Epithelial cell of proximal tubule (primary cell): ENCODE results near the gene B4GALT5. TPM values are rescaled to one million over a fixed set of nuclear protein-coding genes. Genes with fewer than 3 reads are reported as not detected.

Source experiments
- DNase-seq: peaks from one replicate; pipeline ENCODE4 v3.0.0-alpha.2; 2011; ENCODE audit warnings: low read depth
- H3K4me3 ChIP-seq: 2 replicates; pipeline ENCODE4 v1.5.1; 2011; ENCODE audit warnings: low read depth, mild to moderate bottlenecking, low read length
- CTCF ChIP-seq: conservative IDR thresholded peaks from 2 replicates; pipeline ENCODE4 v1.5.1; 2012; ENCODE audit warnings: low read depth, mild to moderate bottlenecking, low read length
- total RNA-seq: library from RNA; depleted of rRNA; stranded (reverse); fragments of >200 nt; gene quantifications from 2 replicates; pipeline ENCODE4 v1.2.3, GENCODE V29; 2015

B4GALT5 gene
- total RNA-seq, 1 donor from 2014 or later, result 27.4 TPM

DNA sequence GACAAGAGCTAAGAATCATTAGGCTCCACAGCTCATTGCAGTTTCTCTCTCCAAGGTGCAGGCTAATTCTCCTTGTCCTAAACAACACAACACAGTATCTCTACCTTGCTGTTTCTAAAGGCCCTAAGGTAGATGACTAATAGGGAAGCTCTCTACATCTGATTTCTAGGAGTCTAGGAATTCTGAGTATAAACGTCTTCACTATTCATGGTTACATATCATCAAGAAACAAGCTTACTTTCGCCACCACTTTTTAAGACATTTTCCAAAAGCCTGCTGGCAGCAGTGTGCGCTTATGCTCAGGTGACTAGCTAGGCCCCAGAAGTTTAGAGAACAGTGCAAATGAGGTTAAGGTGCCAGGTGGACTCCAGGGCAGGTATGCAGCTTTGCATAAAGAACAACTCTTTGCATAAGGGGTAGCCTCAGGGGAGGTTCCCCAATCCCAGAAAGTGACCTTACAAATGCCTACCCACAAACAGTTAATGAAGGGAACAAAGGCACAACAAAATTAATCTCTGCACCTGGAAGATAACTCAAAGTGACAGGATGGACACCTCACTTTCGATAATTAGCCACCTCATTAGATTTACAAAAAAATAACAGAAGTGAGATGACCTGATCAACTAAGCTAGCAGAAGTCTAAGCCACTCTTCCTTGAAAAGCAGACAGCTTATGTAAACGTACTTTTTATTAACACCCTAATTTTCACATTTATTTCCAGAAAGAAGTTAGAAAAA lies 20.1 kb downstream of the B4GALT5 start:
- TF ChIP-seq CTCF, result no peak
- no peak for DNase-seq

DNA sequence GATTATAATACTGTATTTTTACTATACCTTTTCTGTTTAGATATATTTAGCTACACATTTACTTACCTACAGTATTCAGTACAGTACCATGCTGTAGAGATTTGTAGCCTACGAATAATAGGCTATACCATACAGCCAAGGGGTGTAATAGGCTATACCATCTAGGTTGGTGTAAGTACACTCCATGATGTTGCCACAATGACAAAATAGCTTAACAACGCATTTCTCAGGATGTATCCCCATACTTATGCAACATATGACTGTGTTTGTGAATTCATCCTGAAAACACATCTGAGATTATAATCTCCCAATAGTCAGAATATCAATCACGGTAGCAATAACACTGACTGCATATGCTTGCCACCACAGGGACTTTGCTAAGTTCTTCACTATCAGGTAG lies 20.7 kb downstream of the B4GALT5 start:
- TF ChIP-seq CTCF, result no peak
- no peak overlapping the region for H3K4me3 ChIP-seq
- DNase-seq, result no peak

More for the DNA sequence above, 20.1 kb downstream of the B4GALT5 start:
- H3K4me3 ChIP-seq, result no peak overlapping the region

- DNase-seq, result no peak
- TF ChIP-seq CTCF, result no peak
These were observed 21.7 kb downstream of the B4GALT5 start for GRCh38 chr20:49691818-49692568.

GRCh38 chr20:49690899-49691620 lies 22.6 kb downstream of the B4GALT5 start:
- DNase-seq, result no peak
- no peak for TF ChIP-seq CTCF
- no peak overlapping the region for H3K4me3 ChIP-seq

More at GRCh38 chr20:49691818-49692568, 21.7 kb downstream of the B4GALT5 start:
- no peak overlapping the region for H3K4me3 ChIP-seq

- TF ChIP-seq CTCF, result no peak
- DNase-seq, result no peak
- H3K4me3 ChIP-seq, result no peak overlapping the region
These were observed 25.8 kb downstream of the B4GALT5 start for GRCh38 chr20:49687595-49688567.

- no peak overlapping the region for H3K4me3 ChIP-seq
- TF ChIP-seq CTCF, result no peak
- DNase-seq, result no peak
These were observed 27.9 kb downstream of the B4GALT5 start for GRCh38 chr20:49685809-49686208.
